ENCODE data around the gene ZNF397. TPM values are rescaled to one million over a fixed set of nuclear protein-coding genes. Genes with fewer than 3 reads are reported as not detected.

The ZNF397 gene
- polyA plus RNA-seq, 1 donor from 2014 or later: 58.7 TPM

GRCh38 chr18:35267161-35267651 is 26.4 kb downstream of the ZNF397 start:
- no peaks in the 10 kb centered on the region for H3F3A ChIP-seq (ENCODE audit: insufficient read depth, low read length, poor library complexity, severe bottlenecking)
- H3K79me2 ChIP-seq (replicated peaks; ENCODE audit: insufficient read depth, low read length): no peaks in the 10 kb centered on the region
- no peaks in the 10 kb centered on the region for H3K9me2 ChIP-seq (ENCODE audit: insufficient read depth, low read length)
- peaks cover 11% of the 10 kb centered on the region for H3K36me3 ChIP-seq (ENCODE audit: insufficient read depth, low read length)
- H3K27me3 ChIP-seq (ENCODE audit: insufficient read depth, low read depth, low read length): no peaks in the 10 kb centered on the region
- no peaks in the 10 kb centered on the region for H4K20me1 ChIP-seq (ENCODE audit: insufficient read depth)
- H3K9me3 ChIP-seq (ENCODE audit: low read length): peaks cover 5% of the 10 kb centered on the region
- TF ChIP-seq SMC3 (conservative IDR thresholded peaks at IDR 0.05; ENCODE audit: poor library complexity): no peak
- no peak for TF ChIP-seq MXI1 (conservative IDR thresholded peaks at IDR 0.05; ENCODE audit: poor library complexity, severe bottlenecking)
- no peak for TF ChIP-seq REST (IDR thresholded peaks at IDR 0.05; ENCODE audit: borderline replicate concordance)
- TF ChIP-seq TAF1 (IDR thresholded peaks at IDR 0.05; ENCODE audit: low read depth): no peak
- TF ChIP-seq EP300 (conservative IDR thresholded peaks at IDR 0.05; ENCODE audit: poor library complexity, severe bottlenecking): no peak
- TF ChIP-seq CTCF (IDR thresholded peaks at IDR 0.05; ENCODE audit: poor library complexity, severe bottlenecking): no peak
- TF ChIP-seq POLR2AphosphoS5 (IDR thresholded peaks at IDR 0.05): no peak
- no peak for TF ChIP-seq RAD21 (conservative IDR thresholded peaks at IDR 0.05)
- no peak for TF ChIP-seq EZH2 (IDR thresholded peaks at IDR 0.05; ENCODE audit: borderline replicate concordance, insufficient read depth, low read length, poor library complexity, severe bottlenecking)
- H3K4me3 ChIP-seq (ENCODE audit: low read length): no peak overlapping the region
- no peak overlapping the region for H3K4me2 ChIP-seq (ENCODE audit: low read length)
- H3K9ac ChIP-seq (ENCODE audit: low read length): no peak overlapping the region
- H2AFZ ChIP-seq (ENCODE audit: low read depth, low read length): no peak overlapping the region
- no peak overlapping the region for H3K27ac ChIP-seq (ENCODE audit: low read length)

DNA sequence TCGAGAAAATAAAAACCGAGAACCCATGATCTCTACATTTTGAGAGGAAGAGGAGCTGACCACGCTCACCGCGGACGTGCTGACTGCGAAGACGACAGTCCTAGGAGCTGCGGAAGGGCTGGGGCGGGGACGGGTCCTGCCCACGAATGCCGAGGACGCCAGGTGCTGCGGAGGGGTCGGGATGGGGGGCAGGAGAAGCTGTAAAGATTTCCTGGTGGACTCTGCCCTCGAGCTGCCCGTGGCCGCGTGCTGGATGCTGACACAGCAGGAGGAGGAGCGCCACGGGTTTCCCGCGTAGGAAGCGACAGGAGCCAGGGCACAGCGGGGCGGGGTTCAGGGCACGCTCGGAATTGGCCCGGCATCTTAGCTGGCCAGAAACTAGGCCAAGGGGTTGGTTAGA is 27.0 kb downstream of the ZNF397 start:
- Histone ChIP-seq H3K9me2 (ENCODE audit: insufficient read depth, low read length) (no peaks in the 10 kb centered on the region), H3F3A (ENCODE audit: insufficient read depth, low read length, poor library complexity, severe bottlenecking) (no peaks in the 10 kb centered on the region), H3K9ac (ENCODE audit: low read length) (no peak overlapping the region), H2AFZ (ENCODE audit: low read depth, low read length) (no peak overlapping the region), H3K4me3 (ENCODE audit: low read length) (no peak overlapping the region), H4K20me1 (ENCODE audit: insufficient read depth) (no peaks in the 10 kb centered on the region), H3K27me3 (ENCODE audit: insufficient read depth, low read depth, low read length) (no peaks in the 10 kb centered on the region), H3K4me2 (ENCODE audit: low read length) (no peak overlapping the region), H3K9me3 (ENCODE audit: low read length) (peaks cover 5% of the 10 kb centered on the region), H3K27ac (ENCODE audit: low read length) (no peak overlapping the region), H3K36me3 (ENCODE audit: insufficient read depth, low read length) (peaks cover 11% of the 10 kb centered on the region), H3K79me2 (replicated peaks; ENCODE audit: insufficient read depth, low read length) (no peaks in the 10 kb centered on the region)
- no peak for TF ChIP-seq EZH2 (IDR thresholded peaks at IDR 0.05; ENCODE audit: borderline replicate concordance, insufficient read depth, low read length, poor library complexity, severe bottlenecking)
- TF ChIP-seq SMC3 (conservative IDR thresholded peaks at IDR 0.05; ENCODE audit: poor library complexity): no peak
- no peak for TF ChIP-seq EP300 (conservative IDR thresholded peaks at IDR 0.05; ENCODE audit: poor library complexity, severe bottlenecking)
- TF ChIP-seq CTCF (IDR thresholded peaks at IDR 0.05; ENCODE audit: poor library complexity, severe bottlenecking): no peak
- no peak for TF ChIP-seq TAF1 (IDR thresholded peaks at IDR 0.05; ENCODE audit: low read depth)
- no peak for TF ChIP-seq RAD21 (conservative IDR thresholded peaks at IDR 0.05)
- no peak for TF ChIP-seq POLR2AphosphoS5 (IDR thresholded peaks at IDR 0.05)
- no peak for TF ChIP-seq MXI1 (conservative IDR thresholded peaks at IDR 0.05; ENCODE audit: poor library complexity, severe bottlenecking)
- no peak for TF ChIP-seq REST (IDR thresholded peaks at IDR 0.05; ENCODE audit: borderline replicate concordance)

Data from neural cell (in vitro differentiated cells).